Measurements from ENCODE around the gene IQCC.

The IQCC gene

DNA sequence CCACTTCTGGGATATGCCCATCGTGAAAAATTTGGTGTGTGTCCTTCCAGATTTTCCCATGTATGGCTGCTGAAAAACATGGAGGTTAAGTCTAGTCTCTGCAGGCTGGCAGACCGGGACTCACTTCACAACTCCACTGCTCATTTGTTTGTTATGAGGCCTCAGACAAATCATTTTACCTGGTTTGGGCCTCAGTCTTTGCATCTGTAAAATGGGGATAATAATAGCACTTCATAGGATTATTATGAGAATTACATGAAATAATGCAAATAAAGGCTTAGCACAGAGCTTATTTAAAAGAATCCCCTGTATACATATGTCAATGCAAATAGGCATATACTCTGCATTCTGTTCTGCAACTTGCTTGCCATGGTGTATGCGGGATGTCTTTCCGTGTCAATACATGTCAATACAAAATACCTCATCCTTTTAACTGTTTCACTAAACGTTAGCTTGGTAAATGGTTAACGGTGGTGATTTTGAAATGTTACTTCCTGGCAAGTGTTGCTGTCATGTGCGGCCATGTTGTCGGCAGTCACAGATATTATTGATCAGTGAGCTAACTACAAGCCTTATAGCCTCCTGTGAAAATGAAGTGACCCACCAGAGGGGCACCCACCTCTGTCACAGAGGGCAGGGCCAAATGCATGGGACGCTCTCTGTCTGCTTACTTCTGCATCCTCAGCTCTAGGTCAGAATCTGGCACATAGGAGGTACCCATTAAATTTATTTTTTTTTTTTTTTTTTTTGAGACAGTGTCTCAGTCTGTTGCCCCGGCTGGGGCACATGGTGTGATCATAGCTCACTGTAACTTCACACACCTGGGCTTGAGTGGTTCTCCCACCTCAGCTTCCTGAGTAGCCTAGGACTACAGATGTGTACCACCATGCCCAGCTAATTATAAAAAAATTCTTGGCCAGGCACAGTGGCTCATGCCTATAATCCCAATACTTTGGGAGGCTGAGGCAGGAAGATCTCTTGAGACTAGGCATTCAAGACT, 49.9 kb downstream of the IQCC start:
- H3K27ac ChIP-seq (ENCODE audit: low read depth in 2 of 2, low read length in 2 of 2), result no peak overlapping the region
- no peaks in the 10 kb centered on the region for H3K27me3 ChIP-seq (ENCODE audit: control insufficient read depth in 2 of 2, insufficient read depth in 2 of 2, low read length in 2 of 2)
- H3K4me1 ChIP-seq (ENCODE audit: control insufficient read depth in 2 of 2, insufficient read depth in 2 of 2, low read length in 2 of 2), result peaks cover 0 to 11% of the 10 kb centered on the region in 2 donors
- no peaks in the 10 kb centered on the region for H3K9me3 ChIP-seq (ENCODE audit: control insufficient read depth in 2 of 2, low read length in 2 of 2)
- H3K36me3 ChIP-seq (ENCODE audit: control insufficient read depth in 2 of 2, insufficient read depth in 2 of 2, low read length in 2 of 2), result no peaks in the 10 kb centered on the region
- H3K9ac ChIP-seq (ENCODE audit: low read depth in 1 of 2, low read length in 2 of 2), result no peak overlapping the region
- H3K4me3 ChIP-seq (ENCODE audit: low read length in 2 of 2), result no peak overlapping the region

DNA sequence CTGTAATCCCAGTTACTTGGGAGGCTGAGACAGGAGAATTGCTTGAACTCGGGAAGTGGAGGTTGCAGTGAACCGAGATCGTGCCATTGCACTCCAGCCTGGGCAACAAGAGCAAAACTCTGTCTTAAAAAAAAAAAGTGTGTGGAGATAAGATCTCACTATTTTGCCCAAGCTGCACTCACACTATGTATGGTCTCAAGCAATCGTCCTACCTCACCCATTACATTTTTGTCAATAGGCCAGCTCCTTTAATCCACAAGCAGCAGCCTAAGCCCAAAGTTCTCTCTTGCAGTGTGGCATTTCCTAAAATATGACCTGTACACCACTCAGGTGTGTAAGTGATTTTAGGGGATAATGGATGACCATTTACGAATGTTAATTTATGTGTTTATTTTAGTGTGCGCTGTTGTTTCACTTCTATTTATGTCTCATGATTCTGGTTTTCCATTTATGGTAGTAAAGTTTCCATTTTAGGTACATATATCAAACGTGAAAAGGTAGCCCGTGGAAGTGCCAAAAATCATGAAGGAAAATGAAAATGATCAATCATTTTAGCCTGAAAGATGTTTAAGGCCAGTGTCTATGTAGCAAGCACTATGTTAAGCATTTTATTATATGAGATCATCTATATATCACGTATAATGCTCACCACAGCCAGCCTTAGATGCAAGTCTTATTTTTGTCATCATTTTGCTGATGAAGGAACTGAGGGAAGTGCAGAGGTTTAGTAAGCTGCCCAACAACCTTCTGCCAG, 51.2 kb downstream of the IQCC start:
- Histone ChIP-seq H3K27ac (ENCODE audit: low read depth in 2 of 2, low read length in 2 of 2) (no peak overlapping the region), H3K9me3 (ENCODE audit: control insufficient read depth in 2 of 2, low read length in 2 of 2) (no peaks in the 10 kb centered on the region), H3K9ac (ENCODE audit: low read depth in 1 of 2, low read length in 2 of 2) (no peak overlapping the region), H3K27me3 (ENCODE audit: control insufficient read depth in 2 of 2, insufficient read depth in 2 of 2, low read length in 2 of 2) (no peaks in the 10 kb centered on the region), H3K36me3 (ENCODE audit: control insufficient read depth in 2 of 2, insufficient read depth in 2 of 2, low read length in 2 of 2) (no peaks in the 10 kb centered on the region), H3K4me3 (ENCODE audit: low read length in 2 of 2) (no peak overlapping the region), H3K4me1 (ENCODE audit: control insufficient read depth in 2 of 2, insufficient read depth in 2 of 2, low read length in 2 of 2) (peaks cover 0 to 3% of the 10 kb centered on the region in 2 donors)

GRCh38 chr1:32257227-32257508, 51.7 kb downstream of the IQCC start:
- Histone ChIP-seq H3K9ac (ENCODE audit: low read depth in 1 of 2, low read length in 2 of 2) (no peak overlapping the region), H3K27ac (ENCODE audit: low read depth in 2 of 2, low read length in 2 of 2) (no peak overlapping the region), H3K4me1 (ENCODE audit: control insufficient read depth in 2 of 2, insufficient read depth in 2 of 2, low read length in 2 of 2) (peaks cover 0 to 3% of the 10 kb centered on the region in 2 donors), H3K36me3 (ENCODE audit: control insufficient read depth in 2 of 2, insufficient read depth in 2 of 2, low read length in 2 of 2) (no peaks in the 10 kb centered on the region), H3K27me3 (ENCODE audit: control insufficient read depth in 2 of 2, insufficient read depth in 2 of 2, low read length in 2 of 2) (no peaks in the 10 kb centered on the region), H3K4me3 (ENCODE audit: low read length in 2 of 2) (no peak overlapping the region), H3K9me3 (ENCODE audit: control insufficient read depth in 2 of 2, low read length in 2 of 2) (no peaks in the 10 kb centered on the region)

Data from mucosa of rectum (tissue), 2 donors.